ENCODE data around the gene NEK7. TPM values are rescaled to one million over a fixed set of nuclear protein-coding genes. Genes with fewer than 3 reads are reported as not detected.

The NEK7 gene
- total RNA-seq, 1 donor from 2014 or later = 40.3 TPM

DNA sequence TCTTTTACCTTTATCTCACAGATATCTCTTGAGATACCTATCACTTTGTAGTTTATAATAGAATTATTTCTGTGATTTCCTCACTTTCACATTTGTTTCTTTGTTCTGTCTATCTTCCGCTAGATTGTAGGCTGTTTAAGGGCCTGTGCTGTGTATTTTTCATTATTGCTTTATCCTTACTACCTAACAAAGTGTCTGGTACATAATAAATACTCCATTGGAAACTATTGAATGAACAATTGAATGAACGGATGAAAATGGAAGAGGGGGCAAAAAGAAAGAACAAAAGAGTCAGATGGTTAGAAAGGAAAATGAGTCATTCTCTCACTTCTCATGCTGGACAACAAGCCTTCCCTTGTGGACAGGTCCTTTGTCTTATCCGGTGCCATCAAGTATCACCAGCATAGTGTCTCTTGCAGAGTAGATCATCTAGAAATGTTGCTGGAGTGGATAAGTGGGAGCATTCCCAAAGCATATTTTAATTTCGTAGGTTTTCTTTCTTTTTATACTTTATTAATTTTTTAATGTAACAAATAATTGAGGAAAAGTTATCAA, 159.8 kb downstream of the NEK7 start:
- no peak for DNase-seq (ENCODE audit: low read depth)
- FAIRE-seq = no peak
- Histone ChIP-seq H3K4me3 (ENCODE audit: low read depth, low read length) (no peak overlapping the region), H3K36me3 (ENCODE audit: control insufficient read depth, insufficient read depth, low read length) (peaks cover 2% of the 10 kb centered on the region), H3K27me3 (ENCODE audit: control insufficient read depth, insufficient read depth, low read length) (no peaks in the 10 kb centered on the region)
- TF ChIP-seq CTCF (IDR thresholded peaks at IDR 0.05; ENCODE audit: insufficient read depth, low read length, severe bottlenecking) = no peak

GRCh38 chr1:198318085-198318484, 161.3 kb downstream of the NEK7 start:
- Histone ChIP-seq H3K36me3 (ENCODE audit: control insufficient read depth, insufficient read depth, low read length) (peaks cover 2% of the 10 kb centered on the region), H3K27me3 (ENCODE audit: control insufficient read depth, insufficient read depth, low read length) (no peaks in the 10 kb centered on the region), H3K4me3 (ENCODE audit: low read depth, low read length) (no peak overlapping the region)
- no peak for TF ChIP-seq CTCF (IDR thresholded peaks at IDR 0.05; ENCODE audit: insufficient read depth, low read length, severe bottlenecking)
- DNase-seq (ENCODE audit: low read depth) (no peak), FAIRE-seq (no peak)

GRCh38 chr1:198320759-198321158, 164.0 kb downstream of the NEK7 start:
- no peak for TF ChIP-seq CTCF (IDR thresholded peaks at IDR 0.05; ENCODE audit: insufficient read depth, low read length, severe bottlenecking)
- no peak for FAIRE-seq
- H3K36me3 ChIP-seq (ENCODE audit: control insufficient read depth, insufficient read depth, low read length) = peaks cover 2% of the 10 kb centered on the region
- H3K4me3 ChIP-seq (ENCODE audit: low read depth, low read length) = no peak overlapping the region
- no peak for DNase-seq (ENCODE audit: low read depth)
- H3K27me3 ChIP-seq (ENCODE audit: control insufficient read depth, insufficient read depth, low read length) = no peaks in the 10 kb centered on the region

- no peak overlapping the region for H3K4me3 ChIP-seq (ENCODE audit: low read depth, low read length)
- no peak for TF ChIP-seq CTCF (IDR thresholded peaks at IDR 0.05; ENCODE audit: insufficient read depth, low read length, severe bottlenecking)
- H3K36me3 ChIP-seq (ENCODE audit: control insufficient read depth, insufficient read depth, low read length) = no peaks in the 10 kb centered on the region
- FAIRE-seq = no peak
- DNase-seq (ENCODE audit: low read depth) = no peak
- H3K27me3 ChIP-seq (ENCODE audit: control insufficient read depth, insufficient read depth, low read length) = no peaks in the 10 kb centered on the region
These were observed 169.4 kb downstream of the NEK7 start for GRCh38 chr1:198326232-198326631.

DNA sequence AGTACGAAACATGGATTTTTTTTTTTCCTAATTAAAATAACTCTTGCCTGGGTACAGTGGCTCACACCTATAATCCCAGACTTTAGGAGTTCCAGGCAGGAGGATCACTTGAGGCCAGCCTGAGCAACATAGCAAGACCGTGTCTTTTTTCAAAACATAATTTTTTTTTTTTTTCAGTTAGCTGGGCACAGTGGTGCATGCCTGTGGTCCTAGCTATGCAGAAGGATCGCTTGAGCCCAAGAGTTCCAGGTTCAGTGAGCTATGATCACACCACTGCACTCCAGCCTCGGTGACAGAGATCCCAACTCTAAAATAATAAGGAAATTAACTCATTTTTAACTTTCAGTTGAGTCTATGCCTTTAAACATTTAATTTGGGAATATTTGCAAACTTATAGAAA, 170.1 kb downstream of the NEK7 start:
- Histone ChIP-seq H3K27me3 (ENCODE audit: control insufficient read depth, insufficient read depth, low read length) (no peaks in the 10 kb centered on the region), H3K36me3 (ENCODE audit: control insufficient read depth, insufficient read depth, low read length) (no peaks in the 10 kb centered on the region), H3K4me3 (ENCODE audit: low read depth, low read length) (no peak overlapping the region)
- DNase-seq (ENCODE audit: low read depth) = no peak
- FAIRE-seq = no peak
- no peak for TF ChIP-seq CTCF (IDR thresholded peaks at IDR 0.05; ENCODE audit: insufficient read depth, low read length, severe bottlenecking)

GRCh38 chr1:198328458-198329032, 171.7 kb downstream of the NEK7 start:
- Histone ChIP-seq H3K36me3 (ENCODE audit: control insufficient read depth, insufficient read depth, low read length) (no peaks in the 10 kb centered on the region), H3K4me3 (ENCODE audit: low read depth, low read length) (no peak overlapping the region), H3K27me3 (ENCODE audit: control insufficient read depth, insufficient read depth, low read length) (no peaks in the 10 kb centered on the region)
- no peak for TF ChIP-seq CTCF (IDR thresholded peaks at IDR 0.05; ENCODE audit: insufficient read depth, low read length, severe bottlenecking)
- DNase-seq (ENCODE audit: low read depth) = no peak
- FAIRE-seq = no peak
